ENCODE measurements around the gene PHF13. TPM values are rescaled to one million over a fixed set of nuclear protein-coding genes. Genes with fewer than 3 reads are reported as not detected.

PHF13 gene
- total and polyA plus RNA-seq, 9 of the 15 experiments (the other 6 are each of a cell fraction or from before 2014, with no cell fraction given), result 1.8 to 36.1 (median 11.7) TPM

GRCh38 chr1:6625584-6626149, 12.1 kb downstream of the PHF13 start (continued):
- TF ChIP-seq TEAD1 (CRISPR knock-in tag; IDR thresholded peaks at IDR 0.05), result 0 out of 4 replicates have a peak, but pooled peaks of 1 of the 2 experiments have one; percentile 33
- TF ChIP-seq ZFP1 (CRISPR knock-in tag; IDR thresholded peaks at IDR 0.05), result no peak
- no peak for TF ChIP-seq E2F5 (CRISPR knock-in tag; IDR thresholded peaks at IDR 0.05)
- TF ChIP-seq SAFB2 (IDR thresholded peaks at IDR 0.05; ENCODE audit: borderline replicate concordance, low read depth, low read length, severe bottlenecking), result no peak
- TF ChIP-seq HIVEP1 (CRISPR knock-in tag; IDR thresholded peaks at IDR 0.05), result no peak
- TF ChIP-seq EP300 (IDR thresholded peaks at IDR 0.05; ENCODE audit: low read length), result no peak
- no peak for TF ChIP-seq ZNF280B (CRISPR knock-in tag; IDR thresholded peaks at IDR 0.05)
- peak; percentile 53 for TF ChIP-seq DACH1 (IDR thresholded peaks at IDR 0.05; ENCODE audit: partially characterized antibody)
- no peak for TF ChIP-seq BRD4 (IDR thresholded peaks at IDR 0.05)
- TF ChIP-seq TBP (optimal IDR thresholded peaks at IDR 0.05; ENCODE audit: low read depth, low read length), result no peak
- no peak for TF ChIP-seq MAFK (IDR thresholded peaks at IDR 0.05; ENCODE audit: low read length)
- TF ChIP-seq CREM (IDR thresholded peaks at IDR 0.05; ENCODE audit: low read depth), result no peak
- no peak for TF ChIP-seq ZNF592 (IDR thresholded peaks at IDR 0.05)
- TF ChIP-seq ZFP30 (CRISPR knock-in tag; IDR thresholded peaks at IDR 0.05; ENCODE audit: borderline replicate concordance), result no peak
- no peak for TF ChIP-seq GATAD2A (IDR thresholded peaks at IDR 0.05)
- no peak for TF ChIP-seq ZNF165 (CRISPR knock-in tag; IDR thresholded peaks at IDR 0.05; ENCODE audit: borderline replicate concordance)
- TF ChIP-seq PHB2 (IDR thresholded peaks at IDR 0.05; ENCODE audit: low read depth), result no peak
- TF ChIP-seq TFAM (CRISPR knock-in tag; conservative IDR thresholded peaks at IDR 0.05), result no peak
- TF ChIP-seq TBL1XR1 (IDR thresholded peaks at IDR 0.05; ENCODE audit: low read length in 2 of 2), result no peak
- no peak for TF ChIP-seq ATF4 (CRISPR knock-in tag; IDR thresholded peaks at IDR 0.05)
- TF ChIP-seq KLF16 (IDR thresholded peaks at IDR 0.05), result no peak
- no peak for TF ChIP-seq HES1 (IDR thresholded peaks at IDR 0.05; ENCODE audit: low read depth)
- TF ChIP-seq MTA3 (IDR thresholded peaks at IDR 0.05; ENCODE audit: borderline replicate concordance), result no peak

Data from K562 (cell line).